Measurements from ENCODE around the gene CACNB2. TPM values are rescaled to one million over a fixed set of nuclear protein-coding genes. Genes with fewer than 3 reads are reported as not detected.

The CACNB2 gene
- total RNA-seq, 4 donors from 2014 or later = 11.6 to 13.8 (median 12.1) TPM

DNA sequence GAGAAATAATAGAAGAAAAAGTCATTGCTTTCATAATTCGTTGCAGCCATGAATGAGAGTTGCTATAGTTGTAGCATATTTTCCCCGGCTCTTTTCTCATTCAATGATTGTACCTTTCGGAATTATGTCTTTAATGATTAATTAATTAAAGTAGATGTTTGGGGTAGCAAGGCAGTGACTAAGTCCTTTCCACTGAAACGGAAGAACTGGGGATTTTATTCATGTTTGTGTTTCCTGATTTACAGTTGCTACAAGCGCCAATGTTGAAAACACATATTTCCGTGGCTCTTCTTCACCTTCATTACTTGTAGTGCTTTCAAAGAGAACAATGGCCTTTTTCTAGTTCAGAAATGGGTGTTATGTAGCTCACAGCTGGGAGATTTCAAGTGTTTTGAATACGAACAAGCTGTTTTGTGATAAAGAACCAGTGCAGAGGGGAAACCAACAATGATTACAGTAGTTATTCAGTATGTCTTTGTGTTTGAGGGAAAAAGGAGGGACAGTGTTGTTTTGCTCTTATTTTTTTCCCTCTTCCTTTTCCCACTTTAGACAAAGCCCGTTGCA is 357.7 kb downstream of the CACNB2 start:
- 86% methylated on average over 8 of the region's 8 CpGs for WGBS
- H3K36me3 ChIP-seq = no peaks in the 10 kb centered on the region
- no peaks in the 10 kb centered on the region for H3K4me1 ChIP-seq
- H3K27me3 ChIP-seq = no peaks in the 10 kb centered on the region
- peaks cover 2% of the 10 kb centered on the region for H3K9me3 ChIP-seq
- TF ChIP-seq CTCF (IDR thresholded peaks at IDR 0.05) (no peak), POLR2A (IDR thresholded peaks at IDR 0.05) (no peak), POLR2AphosphoS5 (IDR thresholded peaks at IDR 0.05) (no peak), EP300 (IDR thresholded peaks at IDR 0.05) (no peak)
- DNase-seq (ENCODE audit: low spot score in 2 of 2) = no peak
- H3K27ac ChIP-seq = no peak overlapping the region
- no peak overlapping the region for H3K4me3 ChIP-seq

- no peaks in the 10 kb centered on the region for H3K9me3 ChIP-seq
- WGBS = 77% methylated on average over 4 of the region's 4 CpGs
- no peaks in the 10 kb centered on the region for H3K36me3 ChIP-seq
- TF ChIP-seq POLR2AphosphoS5 (IDR thresholded peaks at IDR 0.05) (no peak), EP300 (IDR thresholded peaks at IDR 0.05) (no peak), POLR2A (IDR thresholded peaks at IDR 0.05) (no peak), CTCF (IDR thresholded peaks at IDR 0.05) (no peak)
- DNase-seq (ENCODE audit: low spot score in 2 of 2) = no peak
- no peaks in the 10 kb centered on the region for H3K4me1 ChIP-seq
- no peaks in the 10 kb centered on the region for H3K27me3 ChIP-seq
- no peak overlapping the region for H3K4me3 ChIP-seq
- no peak overlapping the region for H3K27ac ChIP-seq
These were observed 358.8 kb downstream of the CACNB2 start for GRCh38 chr10:18498998-18499397.

DNA sequence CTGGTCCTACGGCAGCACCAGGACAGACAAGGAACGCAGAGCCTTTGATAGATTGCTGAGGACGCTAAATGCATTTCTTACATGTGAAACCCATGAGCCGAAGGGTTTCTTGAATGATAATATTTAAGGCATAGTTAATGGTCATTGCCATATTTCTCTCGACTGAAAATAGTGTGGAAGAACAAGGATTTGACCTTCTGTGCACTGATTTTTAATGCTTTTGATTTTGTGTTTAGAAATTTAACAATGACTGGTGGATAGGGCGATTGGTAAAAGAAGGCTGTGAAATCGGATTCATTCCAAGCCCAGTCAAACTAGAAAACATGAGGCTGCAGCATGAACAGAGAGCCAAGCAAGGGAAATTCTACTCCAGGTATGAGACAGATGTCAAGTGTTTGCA is 360.4 kb downstream of the CACNB2 start:
- no peak for DNase-seq (ENCODE audit: low spot score in 2 of 2)
- H3K4me1 ChIP-seq = no peaks in the 10 kb centered on the region
- H3K36me3 ChIP-seq = no peaks in the 10 kb centered on the region
- WGBS = 87% methylated on average over 7 of the region's 7 CpGs
- TF ChIP-seq EP300 (IDR thresholded peaks at IDR 0.05) (no peak), POLR2AphosphoS5 (IDR thresholded peaks at IDR 0.05) (no peak), POLR2A (IDR thresholded peaks at IDR 0.05) (no peak), CTCF (IDR thresholded peaks at IDR 0.05) (no peak)
- no peaks in the 10 kb centered on the region for H3K9me3 ChIP-seq
- H3K27me3 ChIP-seq = no peaks in the 10 kb centered on the region
- no peak overlapping the region for H3K27ac ChIP-seq
- no peak overlapping the region for H3K4me3 ChIP-seq

GRCh38 chr10:18501198-18501597 is 361.0 kb downstream of the CACNB2 start:
- H3K27ac ChIP-seq = no peak overlapping the region
- 84% methylated on average over 3 of the region's 3 CpGs for WGBS
- H3K4me3 ChIP-seq = no peak overlapping the region
- no peaks in the 10 kb centered on the region for H3K4me1 ChIP-seq
- no peaks in the 10 kb centered on the region for H3K9me3 ChIP-seq
- DNase-seq (ENCODE audit: low spot score in 2 of 2) = no peak
- TF ChIP-seq POLR2AphosphoS5 (IDR thresholded peaks at IDR 0.05) (no peak), CTCF (IDR thresholded peaks at IDR 0.05) (no peak), POLR2A (IDR thresholded peaks at IDR 0.05) (no peak), EP300 (IDR thresholded peaks at IDR 0.05) (no peak)
- H3K27me3 ChIP-seq = no peaks in the 10 kb centered on the region
- H3K36me3 ChIP-seq = no peaks in the 10 kb centered on the region

GRCh38 chr10:18501629-18502028 is 361.4 kb downstream of the CACNB2 start:
- Histone ChIP-seq H3K27me3 (no peaks in the 10 kb centered on the region), H3K4me1 (no peaks in the 10 kb centered on the region), H3K27ac (no peak overlapping the region), H3K4me3 (no peak overlapping the region), H3K9me3 (no peaks in the 10 kb centered on the region), H3K36me3 (no peaks in the 10 kb centered on the region)
- WGBS = 72% methylated on average over 5 of the region's 5 CpGs
- DNase-seq (ENCODE audit: low spot score in 2 of 2) = no peak
- TF ChIP-seq POLR2AphosphoS5 (IDR thresholded peaks at IDR 0.05) (no peak), POLR2A (IDR thresholded peaks at IDR 0.05) (no peak), EP300 (IDR thresholded peaks at IDR 0.05) (no peak), CTCF (IDR thresholded peaks at IDR 0.05) (no peak)
